Hepatocyte (in vitro differentiated cells): ENCODE results near the gene WLS. TPM values are rescaled to one million over a fixed set of nuclear protein-coding genes. Genes with fewer than 3 reads are reported as not detected.

Experiments
- DNase-seq: peaks from one replicate; pipeline ENCODE4 v3.0.0-alpha.2; 2016; ENCODE audit warnings: low spot score
- H2AFZ ChIP-seq: fragments of 200-600 bp; sonication (generic); 2 replicates; pipeline ENCODE4 v1.6.0; 2016; ENCODE audit warnings: antibody characterized with exemption, mild to moderate bottlenecking
- H3K27ac ChIP-seq: fragments of 200-600 bp; sonication (generic); 2 replicates; pipeline ENCODE4 v1.5.1; 2016; ENCODE audit warnings: mild to moderate bottlenecking
- H3K27me3 ChIP-seq: fragments of 200-600 bp; sonication (generic); 2 replicates; pipeline ENCODE4 v1.6.1; 2016
- H3K36me3 ChIP-seq: fragments of 200-600 bp; sonication (generic); replicated peaks from 2 replicates; pipeline ENCODE4 v1.5.1; 2016; ENCODE audit warnings: low read depth; ENCODE audit not compliant: insufficient read depth
- H3K4me1 ChIP-seq: fragments of 200-600 bp; sonication (generic); 2 replicates; pipeline ENCODE4 v1.5.1; 2016; ENCODE audit warnings: mild to moderate bottlenecking, moderate library complexity; ENCODE audit not compliant: insufficient read depth
- H3K4me2 ChIP-seq: fragments of 200-600 bp; sonication (generic); 2 replicates; pipeline ENCODE4 v1.6.0; 2016
- H3K4me3 ChIP-seq: fragments of 200-600 bp; sonication (generic); 2 replicates; pipeline ENCODE4 v1.5.1; 2016; ENCODE audit warnings: mild to moderate bottlenecking
- H3K79me2 ChIP-seq: fragments of 200-600 bp; sonication (generic); 2 replicates; pipeline ENCODE4 v1.6.0; 2017; ENCODE audit warnings: mild to moderate bottlenecking
- H3K9me2 ChIP-seq: fragments of 200-600 bp; sonication (generic); replicated peaks from 2 replicates; pipeline ENCODE4 v1.6.0; 2017; ENCODE audit warnings: mild to moderate bottlenecking; ENCODE audit not compliant: insufficient read depth
- H3K9me3 ChIP-seq: fragments of 200-600 bp; sonication (generic); 2 replicates; pipeline ENCODE4 v1.5.1; 2016; ENCODE audit warnings: low read depth, mild to moderate bottlenecking
- H4K20me1 ChIP-seq: fragments of 200-600 bp; sonication (generic); 2 replicates; pipeline ENCODE4 v1.6.0; 2016; ENCODE audit warnings: mild to moderate bottlenecking; ENCODE audit not compliant: insufficient read depth, poor library complexity, severe bottlenecking
- EZH2 ChIP-seq: fragments of 200-600 bp; sonication (generic); IDR thresholded peaks from 2 replicates; pipeline ENCODE4 v1.6.1; 2016; ENCODE audit warnings: antibody characterized with exemption, mild to moderate bottlenecking, borderline replicate concordance
- EZH2phosphoT487 ChIP-seq: fragments of 200-600 bp; sonication (generic); IDR thresholded peaks from one replicate; pipeline ENCODE4 v1.6.1; 2018; ENCODE audit warnings: antibody characterized with exemption, mild to moderate bottlenecking, low read depth, moderate library complexity; ENCODE audit not compliant: unreplicated experiment, severe bottlenecking
- WGBS: methylation state at CpG from one replicate; pipeline ENCODE4 v1.1.6; 2016; ENCODE audit warnings: low lambda C conversion rate; ENCODE audit errors: missing lambda C conversion rate; 5-methylcytosine and 5-hydroxymethylcytosine counted together
- polyA plus RNA-seq: library from polyadenylated mRNA; unstranded; fragments of >200 nt; fragmentation: Nextera tagmentation; extraction: Ambion mirVana; gene quantifications from 2 replicates; pipeline ENCODE4 v1.2.1, GENCODE V29; 2016
- total RNA-seq: library from RNA; depleted of rRNA; stranded (reverse); fragments of >200 nt; gene quantifications from 2 replicates; pipeline ENCODE4 v1.2.3, GENCODE V29; 2014
- TF ChIP-seq, protein P1 (sequence below): fragments of 200-600 bp; sonication (generic); IDR thresholded peaks from 2 replicates; pipeline ENCODE4 v1.5.1; 2016; ENCODE audit warnings: antibody characterized with exemption, mild to moderate bottlenecking; ENCODE audit not compliant: poor library complexity

WLS gene
- total and polyA plus RNA-seq, 2 experiments from 2014 or later, result 79.9 to 102 TPM

DNA sequence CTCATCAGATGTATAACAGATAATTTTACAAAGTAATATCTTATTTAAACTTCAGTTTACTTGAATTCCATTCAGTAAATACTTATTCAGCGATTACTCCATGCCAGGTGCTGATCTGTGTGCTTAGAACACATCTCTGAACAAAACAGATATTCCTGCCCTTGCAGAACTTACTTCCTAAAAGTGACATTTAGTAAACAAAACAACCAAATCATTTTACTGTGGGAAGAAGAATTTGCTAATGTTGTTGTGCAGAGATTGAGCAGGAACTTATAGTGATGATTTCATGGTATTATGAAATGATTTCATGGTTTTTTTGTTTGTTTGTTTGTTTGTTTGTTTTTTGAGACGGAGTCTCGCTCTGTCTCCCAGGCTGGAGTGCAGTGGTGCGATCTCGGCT, 39.3 kb upstream of the WLS start:
- Histone ChIP-seq H3K27me3 (no peaks in the 10 kb centered on the region), H3K9me2 (no peaks in the 10 kb centered on the region), H3K4me2 (no peak overlapping the region), H3K36me3 (no peaks in the 10 kb centered on the region), H4K20me1 (no peaks in the 10 kb centered on the region), H3K4me1 (no peaks in the 10 kb centered on the region), H3K27ac (no peak overlapping the region), H3K9me3 (no peaks in the 10 kb centered on the region), H3K4me3 (no peak overlapping the region), H3K79me2 (no peaks in the 10 kb centered on the region), H2AFZ (no peak overlapping the region)
- TF ChIP-seq, protein P1, sequence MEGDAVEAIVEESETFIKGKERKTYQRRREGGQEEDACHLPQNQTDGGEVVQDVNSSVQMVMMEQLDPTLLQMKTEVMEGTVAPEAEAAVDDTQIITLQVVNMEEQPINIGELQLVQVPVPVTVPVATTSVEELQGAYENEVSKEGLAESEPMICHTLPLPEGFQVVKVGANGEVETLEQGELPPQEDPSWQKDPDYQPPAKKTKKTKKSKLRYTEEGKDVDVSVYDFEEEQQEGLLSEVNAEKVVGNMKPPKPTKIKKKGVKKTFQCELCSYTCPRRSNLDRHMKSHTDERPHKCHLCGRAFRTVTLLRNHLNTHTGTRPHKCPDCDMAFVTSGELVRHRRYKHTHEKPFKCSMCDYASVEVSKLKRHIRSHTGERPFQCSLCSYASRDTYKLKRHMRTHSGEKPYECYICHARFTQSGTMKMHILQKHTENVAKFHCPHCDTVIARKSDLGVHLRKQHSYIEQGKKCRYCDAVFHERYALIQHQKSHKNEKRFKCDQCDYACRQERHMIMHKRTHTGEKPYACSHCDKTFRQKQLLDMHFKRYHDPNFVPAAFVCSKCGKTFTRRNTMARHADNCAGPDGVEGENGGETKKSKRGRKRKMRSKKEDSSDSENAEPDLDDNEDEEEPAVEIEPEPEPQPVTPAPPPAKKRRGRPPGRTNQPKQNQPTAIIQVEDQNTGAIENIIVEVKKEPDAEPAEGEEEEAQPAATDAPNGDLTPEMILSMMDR, result no peak
- TF ChIP-seq EZH2phosphoT487 (no peak), EZH2 (no peak)
- DNase-seq, result no peak
- WGBS, result 97% methylated on average over 5 of the region's 5 CpGs

DNA sequence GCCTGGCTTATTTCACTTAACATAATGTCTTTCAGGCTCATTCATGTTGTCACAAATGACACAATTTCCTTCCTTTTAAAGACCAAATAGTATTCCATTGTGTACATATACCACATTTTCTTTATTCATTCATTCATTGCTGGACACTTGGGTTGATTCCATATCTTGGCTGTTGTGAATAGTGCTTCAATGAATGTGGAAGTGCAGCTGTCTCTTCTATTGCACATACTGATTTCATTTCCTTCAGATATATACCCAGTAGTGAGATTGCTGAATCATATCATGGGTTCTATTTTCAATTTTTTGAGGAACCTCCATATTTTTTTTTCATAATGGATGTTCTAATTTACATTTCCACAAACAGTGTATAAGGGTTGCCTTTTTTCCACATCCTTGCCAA, 38.6 kb upstream of the WLS start:
- Histone ChIP-seq H3K27me3 (no peaks in the 10 kb centered on the region), H3K9me3 (no peaks in the 10 kb centered on the region), H2AFZ (no peak overlapping the region), H4K20me1 (no peaks in the 10 kb centered on the region), H3K79me2 (no peaks in the 10 kb centered on the region), H3K4me1 (no peaks in the 10 kb centered on the region), H3K27ac (no peak overlapping the region), H3K36me3 (no peaks in the 10 kb centered on the region), H3K4me3 (no peak overlapping the region), H3K9me2 (no peaks in the 10 kb centered on the region), H3K4me2 (no peak overlapping the region)
- TF ChIP-seq, protein P1, result no peak
- TF ChIP-seq EZH2phosphoT487, result no peak
- TF ChIP-seq EZH2, result no peak
- DNase-seq, result no peak

DNA sequence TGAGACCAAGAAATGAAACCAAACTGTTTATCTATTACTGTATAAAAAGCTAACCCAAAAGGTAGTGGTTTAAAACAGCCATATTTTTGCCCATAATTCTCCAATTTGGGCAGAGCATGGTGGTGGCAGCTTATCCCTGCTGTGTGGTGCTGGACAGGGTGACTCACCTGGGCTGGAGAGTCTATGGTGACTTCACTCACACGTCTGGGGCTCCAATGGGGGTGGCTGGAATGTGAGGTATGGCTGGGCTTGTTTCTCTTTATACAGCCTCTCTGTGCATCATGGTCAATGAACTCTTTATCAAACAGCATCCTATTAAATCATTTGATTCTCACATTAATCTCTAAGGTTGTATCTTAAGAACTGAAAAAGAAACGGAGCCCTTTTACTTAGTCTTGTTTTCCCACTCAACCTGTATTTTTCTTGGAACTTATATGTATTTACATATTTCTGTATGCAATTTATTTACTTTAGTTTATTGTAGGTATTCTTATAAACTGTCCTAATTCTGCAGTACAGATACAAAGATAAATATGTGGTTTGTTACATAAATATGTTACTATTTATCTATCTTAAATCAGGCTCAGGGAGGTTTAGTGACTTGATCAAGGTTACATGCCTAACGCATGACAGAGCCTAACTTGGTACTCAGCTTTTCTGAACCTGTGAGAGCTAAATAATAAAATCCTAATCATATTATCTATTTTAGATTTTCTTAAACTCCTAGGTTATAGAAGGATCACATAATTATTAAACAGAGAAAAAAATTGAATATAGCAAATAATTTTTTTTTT, 37.5 kb upstream of the WLS start:
- H3K27ac ChIP-seq, result no peak overlapping the region
- TF ChIP-seq EZH2phosphoT487 (no peak), EZH2 (no peak)
- TF ChIP-seq, protein P1, result no peak
- H2AFZ ChIP-seq, result no peak overlapping the region
- no peaks in the 10 kb centered on the region for H3K9me2 ChIP-seq
- 66% methylated on average over 3 of the region's 3 CpGs for WGBS
- H3K4me2 ChIP-seq, result no peak overlapping the region
- no peaks in the 10 kb centered on the region for H3K79me2 ChIP-seq
- DNase-seq, result no peak
- no peak overlapping the region for H3K4me3 ChIP-seq
- no peaks in the 10 kb centered on the region for H3K4me1 ChIP-seq
- no peaks in the 10 kb centered on the region for H3K36me3 ChIP-seq
- no peaks in the 10 kb centered on the region for H3K9me3 ChIP-seq
- H3K27me3 ChIP-seq, result no peaks in the 10 kb centered on the region
- no peaks in the 10 kb centered on the region for H4K20me1 ChIP-seq
